H1 (cell line): ENCODE results near the gene ADCY7. TPM values are rescaled to one million over a fixed set of nuclear protein-coding genes. Genes with fewer than 3 reads are reported as not detected.

Experiments used
- polyA plus RNA-seq, 7 experiments: library from polyadenylated mRNA; depleted of rRNA in 3 of 7; stranded (reverse) in 5 of 7; unstranded in 2 of 7; fragments of >200 nt in 5 of 7; fragments of 200-250 nt in 2 of 7; gene quantifications; 1 replicate in 5 of 7; 2 replicates in 1 of 7; 4 replicates in 1 of 7; pipeline versions ENCODE4 v1.2.1 to v1.2.3, GENCODE V29; 2011 to 2013; ENCODE audit warnings: missing spikeins in 2 of 7, mixed read lengths in 2 of 7
- total RNA-seq: library from RNA; stranded (reverse); fragmentation: NEBNext Ultra II Directional; extraction: Animal tissue kit (Norgen Biotek cat#: 25700); gene quantifications from 2 replicates; pipeline ENCODE4 v1.2.1, GENCODE V29; 2021
- TF ChIP-seq, protein P1 (sequence below): fragments of 300-600 bp; sonication (generic); IDR thresholded peaks from 2 replicates; pipeline ENCODE4 v1.7.1; 2012; ENCODE audit warnings: low read length, moderate library complexity, mild to moderate bottlenecking, inconsistent platforms; ENCODE audit not compliant: insufficient replicate concordance
- TF ChIP-seq, protein P2 (sequence below): IDR thresholded peaks from 2 replicates; pipeline ENCODE4 v1.6.1; 2012; ENCODE audit warnings: inconsistent platforms
- TF ChIP-seq, protein P3 (sequence below), 3 experiments: IDR thresholded peaks; 1 replicate in 2 of 3; 2 replicates in 1 of 3; pipeline versions ENCODE4 v1.5.1 to v1.6.1; 2011; ENCODE audit warnings: low read length in 3 of 3, mild to moderate bottlenecking in 3 of 3, inconsistent platforms in 2 of 3, low read depth in 1 of 3, moderate library complexity in 1 of 3; ENCODE audit not compliant: insufficient read depth in 1 of 3; ENCODE audit errors: control extremely low read depth in 1 of 3

Gene ADCY7
- total and polyA plus RNA-seq, 2 of the 8 experiments (the other 6 are each of a cell fraction or from before 2014, with no cell fraction given) = 2.4 to 5.1 TPM

DNA sequence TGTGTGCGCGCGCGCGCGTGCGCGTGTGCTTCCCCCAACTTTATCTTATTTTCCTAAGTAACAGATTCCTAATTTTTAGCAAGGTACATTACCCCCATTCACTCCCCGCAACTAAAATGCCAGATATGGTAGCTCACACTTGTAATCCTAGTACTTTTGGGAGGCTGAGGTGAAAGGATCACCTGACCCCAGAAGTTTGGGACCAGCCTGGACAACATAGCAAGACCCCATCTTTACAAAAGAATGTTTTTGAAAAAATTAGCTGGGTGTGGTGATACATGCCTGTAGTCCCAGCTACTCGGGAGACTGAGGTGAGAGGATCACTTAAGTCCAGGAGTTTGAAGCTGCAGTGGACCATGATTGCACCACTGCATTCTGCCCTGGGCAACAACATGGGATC, 97.3 kb downstream of the ADCY7 start (continued):
- TF ChIP-seq, protein P1, sequence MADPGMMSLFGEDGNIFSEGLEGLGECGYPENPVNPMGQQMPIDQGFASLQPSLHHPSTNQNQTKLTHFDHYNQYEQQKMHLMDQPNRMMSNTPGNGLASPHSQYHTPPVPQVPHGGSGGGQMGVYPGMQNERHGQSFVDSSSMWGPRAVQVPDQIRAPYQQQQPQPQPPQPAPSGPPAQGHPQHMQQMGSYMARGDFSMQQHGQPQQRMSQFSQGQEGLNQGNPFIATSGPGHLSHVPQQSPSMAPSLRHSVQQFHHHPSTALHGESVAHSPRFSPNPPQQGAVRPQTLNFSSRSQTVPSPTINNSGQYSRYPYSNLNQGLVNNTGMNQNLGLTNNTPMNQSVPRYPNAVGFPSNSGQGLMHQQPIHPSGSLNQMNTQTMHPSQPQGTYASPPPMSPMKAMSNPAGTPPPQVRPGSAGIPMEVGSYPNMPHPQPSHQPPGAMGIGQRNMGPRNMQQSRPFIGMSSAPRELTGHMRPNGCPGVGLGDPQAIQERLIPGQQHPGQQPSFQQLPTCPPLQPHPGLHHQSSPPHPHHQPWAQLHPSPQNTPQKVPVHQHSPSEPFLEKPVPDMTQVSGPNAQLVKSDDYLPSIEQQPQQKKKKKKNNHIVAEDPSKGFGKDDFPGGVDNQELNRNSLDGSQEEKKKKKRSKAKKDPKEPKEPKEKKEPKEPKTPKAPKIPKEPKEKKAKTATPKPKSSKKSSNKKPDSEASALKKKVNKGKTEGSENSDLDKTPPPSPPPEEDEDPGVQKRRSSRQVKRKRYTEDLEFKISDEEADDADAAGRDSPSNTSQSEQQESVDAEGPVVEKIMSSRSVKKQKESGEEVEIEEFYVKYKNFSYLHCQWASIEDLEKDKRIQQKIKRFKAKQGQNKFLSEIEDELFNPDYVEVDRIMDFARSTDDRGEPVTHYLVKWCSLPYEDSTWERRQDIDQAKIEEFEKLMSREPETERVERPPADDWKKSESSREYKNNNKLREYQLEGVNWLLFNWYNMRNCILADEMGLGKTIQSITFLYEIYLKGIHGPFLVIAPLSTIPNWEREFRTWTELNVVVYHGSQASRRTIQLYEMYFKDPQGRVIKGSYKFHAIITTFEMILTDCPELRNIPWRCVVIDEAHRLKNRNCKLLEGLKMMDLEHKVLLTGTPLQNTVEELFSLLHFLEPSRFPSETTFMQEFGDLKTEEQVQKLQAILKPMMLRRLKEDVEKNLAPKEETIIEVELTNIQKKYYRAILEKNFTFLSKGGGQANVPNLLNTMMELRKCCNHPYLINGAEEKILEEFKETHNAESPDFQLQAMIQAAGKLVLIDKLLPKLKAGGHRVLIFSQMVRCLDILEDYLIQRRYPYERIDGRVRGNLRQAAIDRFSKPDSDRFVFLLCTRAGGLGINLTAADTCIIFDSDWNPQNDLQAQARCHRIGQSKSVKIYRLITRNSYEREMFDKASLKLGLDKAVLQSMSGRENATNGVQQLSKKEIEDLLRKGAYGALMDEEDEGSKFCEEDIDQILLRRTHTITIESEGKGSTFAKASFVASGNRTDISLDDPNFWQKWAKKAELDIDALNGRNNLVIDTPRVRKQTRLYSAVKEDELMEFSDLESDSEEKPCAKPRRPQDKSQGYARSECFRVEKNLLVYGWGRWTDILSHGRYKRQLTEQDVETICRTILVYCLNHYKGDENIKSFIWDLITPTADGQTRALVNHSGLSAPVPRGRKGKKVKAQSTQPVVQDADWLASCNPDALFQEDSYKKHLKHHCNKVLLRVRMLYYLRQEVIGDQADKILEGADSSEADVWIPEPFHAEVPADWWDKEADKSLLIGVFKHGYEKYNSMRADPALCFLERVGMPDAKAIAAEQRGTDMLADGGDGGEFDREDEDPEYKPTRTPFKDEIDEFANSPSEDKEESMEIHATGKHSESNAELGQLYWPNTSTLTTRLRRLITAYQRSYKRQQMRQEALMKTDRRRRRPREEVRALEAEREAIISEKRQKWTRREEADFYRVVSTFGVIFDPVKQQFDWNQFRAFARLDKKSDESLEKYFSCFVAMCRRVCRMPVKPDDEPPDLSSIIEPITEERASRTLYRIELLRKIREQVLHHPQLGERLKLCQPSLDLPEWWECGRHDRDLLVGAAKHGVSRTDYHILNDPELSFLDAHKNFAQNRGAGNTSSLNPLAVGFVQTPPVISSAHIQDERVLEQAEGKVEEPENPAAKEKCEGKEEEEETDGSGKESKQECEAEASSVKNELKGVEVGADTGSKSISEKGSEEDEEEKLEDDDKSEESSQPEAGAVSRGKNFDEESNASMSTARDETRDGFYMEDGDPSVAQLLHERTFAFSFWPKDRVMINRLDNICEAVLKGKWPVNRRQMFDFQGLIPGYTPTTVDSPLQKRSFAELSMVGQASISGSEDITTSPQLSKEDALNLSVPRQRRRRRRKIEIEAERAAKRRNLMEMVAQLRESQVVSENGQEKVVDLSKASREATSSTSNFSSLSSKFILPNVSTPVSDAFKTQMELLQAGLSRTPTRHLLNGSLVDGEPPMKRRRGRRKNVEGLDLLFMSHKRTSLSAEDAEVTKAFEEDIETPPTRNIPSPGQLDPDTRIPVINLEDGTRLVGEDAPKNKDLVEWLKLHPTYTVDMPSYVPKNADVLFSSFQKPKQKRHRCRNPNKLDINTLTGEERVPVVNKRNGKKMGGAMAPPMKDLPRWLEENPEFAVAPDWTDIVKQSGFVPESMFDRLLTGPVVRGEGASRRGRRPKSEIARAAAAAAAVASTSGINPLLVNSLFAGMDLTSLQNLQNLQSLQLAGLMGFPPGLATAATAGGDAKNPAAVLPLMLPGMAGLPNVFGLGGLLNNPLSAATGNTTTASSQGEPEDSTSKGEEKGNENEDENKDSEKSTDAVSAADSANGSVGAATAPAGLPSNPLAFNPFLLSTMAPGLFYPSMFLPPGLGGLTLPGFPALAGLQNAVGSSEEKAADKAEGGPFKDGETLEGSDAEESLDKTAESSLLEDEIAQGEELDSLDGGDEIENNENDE = no peak
- TF ChIP-seq, protein P2, sequence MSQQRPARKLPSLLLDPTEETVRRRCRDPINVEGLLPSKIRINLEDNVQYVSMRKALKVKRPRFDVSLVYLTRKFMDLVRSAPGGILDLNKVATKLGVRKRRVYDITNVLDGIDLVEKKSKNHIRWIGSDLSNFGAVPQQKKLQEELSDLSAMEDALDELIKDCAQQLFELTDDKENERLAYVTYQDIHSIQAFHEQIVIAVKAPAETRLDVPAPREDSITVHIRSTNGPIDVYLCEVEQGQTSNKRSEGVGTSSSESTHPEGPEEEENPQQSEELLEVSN = no peak
- TF ChIP-seq, protein P3, sequence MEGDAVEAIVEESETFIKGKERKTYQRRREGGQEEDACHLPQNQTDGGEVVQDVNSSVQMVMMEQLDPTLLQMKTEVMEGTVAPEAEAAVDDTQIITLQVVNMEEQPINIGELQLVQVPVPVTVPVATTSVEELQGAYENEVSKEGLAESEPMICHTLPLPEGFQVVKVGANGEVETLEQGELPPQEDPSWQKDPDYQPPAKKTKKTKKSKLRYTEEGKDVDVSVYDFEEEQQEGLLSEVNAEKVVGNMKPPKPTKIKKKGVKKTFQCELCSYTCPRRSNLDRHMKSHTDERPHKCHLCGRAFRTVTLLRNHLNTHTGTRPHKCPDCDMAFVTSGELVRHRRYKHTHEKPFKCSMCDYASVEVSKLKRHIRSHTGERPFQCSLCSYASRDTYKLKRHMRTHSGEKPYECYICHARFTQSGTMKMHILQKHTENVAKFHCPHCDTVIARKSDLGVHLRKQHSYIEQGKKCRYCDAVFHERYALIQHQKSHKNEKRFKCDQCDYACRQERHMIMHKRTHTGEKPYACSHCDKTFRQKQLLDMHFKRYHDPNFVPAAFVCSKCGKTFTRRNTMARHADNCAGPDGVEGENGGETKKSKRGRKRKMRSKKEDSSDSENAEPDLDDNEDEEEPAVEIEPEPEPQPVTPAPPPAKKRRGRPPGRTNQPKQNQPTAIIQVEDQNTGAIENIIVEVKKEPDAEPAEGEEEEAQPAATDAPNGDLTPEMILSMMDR (IDR thresholded peaks at IDR 0.05; ENCODE audit: control extremely low read depth in 1 of 3, insufficient read depth in 1 of 3, low read depth in 1 of 3, low read length in 3 of 3) = no peak
